NCI-H345 treated with DMSO at 0.1 percent for 48 hours (cell line): ENCODE results near the gene SLC6A3.

Experiments used
- DNase-seq: peaks from one replicate; lab custom pipeline; 2025; ENCODE audit not compliant: unreplicated experiment; lab: John Stamatoyannopoulos, UW

The SLC6A3 gene

GRCh38 chr5:1390861-1391600 lies 54.2 kb downstream of the SLC6A3 start:
- peak; percentile 58 for DNase-seq

GRCh38 chr5:1390333-1390732 lies 54.9 kb downstream of the SLC6A3 start:
- DNase-seq, result no peak

GRCh38 chr5:1388383-1388967 lies 56.8 kb downstream of the SLC6A3 start:
- DNase-seq, result no peak

GRCh38 chr5:1387876-1388275 lies 57.4 kb downstream of the SLC6A3 start:
- no peak for DNase-seq

- DNase-seq, result no peak
These were observed 58.0 kb downstream of the SLC6A3 start for GRCh38 chr5:1387059-1387755.

GRCh38 chr5:1386274-1386717 lies 58.9 kb downstream of the SLC6A3 start:
- no peak for DNase-seq

GRCh38 chr5:1385395-1386273 lies 59.6 kb downstream of the SLC6A3 start:
- peak; percentile 60 for DNase-seq

- DNase-seq, result no peak
These were observed 60.7 kb downstream of the SLC6A3 start for GRCh38 chr5:1384521-1384920.

- DNase-seq, result no peak
These were observed 61.3 kb downstream of the SLC6A3 start for GRCh38 chr5:1383886-1384401.

- no peak for DNase-seq
These were observed 61.9 kb downstream of the SLC6A3 start for GRCh38 chr5:1383344-1383743.

- DNase-seq, result no peak
These were observed 63.0 kb downstream of the SLC6A3 start for GRCh38 chr5:1382248-1382700.

GRCh38 chr5:1381370-1382247 lies 63.6 kb downstream of the SLC6A3 start:
- no peak for DNase-seq

GRCh38 chr5:1380910-1381309 lies 64.3 kb downstream of the SLC6A3 start:
- no peak for DNase-seq

- DNase-seq, result no peak
These were observed 65.0 kb downstream of the SLC6A3 start for GRCh38 chr5:1380011-1380817.

- DNase-seq, result no peak
These were observed 66.2 kb downstream of the SLC6A3 start for GRCh38 chr5:1378866-1379659.

- DNase-seq, result no peak
These were observed 67.1 kb downstream of the SLC6A3 start for GRCh38 chr5:1378096-1378495.

GRCh38 chr5:1376981-1377380 lies 68.3 kb downstream of the SLC6A3 start:
- no peak for DNase-seq
